Measurements from ENCODE around the gene PKHD1. TPM values are rescaled to one million over a fixed set of nuclear protein-coding genes. Genes with fewer than 3 reads are reported as not detected.

The PKHD1 gene
- total and polyA plus RNA-seq, 2 of the 8 experiments (the other 6 are each of a cell fraction or from before 2014, with no cell fraction given), result 0.06 to 0.09 TPM

GRCh38 chr6:52041134-52041533, 46.3 kb downstream of the PKHD1 start:
- no peak overlapping the region for H2BK15ac ChIP-seq (ENCODE audit: low read length)
- H2AFZ ChIP-seq (ENCODE audit: low read length), result no peak overlapping the region
- no peaks in the 10 kb centered on the region for H3K27me3 ChIP-seq (replicated peaks in 1 of 4; ENCODE audit: control insufficient read depth in 3 of 4, extremely low read depth in 1 of 4, insufficient read depth in 3 of 4, low read length in 3 of 4)
- H3K23ac ChIP-seq (ENCODE audit: insufficient read length), result no peak overlapping the region
- no peak overlapping the region for H2AK5ac ChIP-seq (ENCODE audit: low read depth, low read length)
- H3K79me2 ChIP-seq (ENCODE audit: control insufficient read depth in 1 of 2, insufficient read depth in 2 of 2, low read length in 2 of 2), result no peaks in the 10 kb centered on the region
- ChIA-PET POLR2A (ENCODE audit: partially characterized antibody) (no interaction called here), CTCF (ENCODE audit: partially characterized antibody) (interaction anchor here (0.6 to 2.9 kb wide), 2 partner anchors 9 to 27 kb away, joined by 3 to 10 read pairs; no protein-coding TSS in a partner anchor)
- H3K4ac ChIP-seq (replicated peaks; ENCODE audit: insufficient read length, low read depth, low read length), result no peak overlapping the region
- no peaks in the 10 kb centered on the region for H3K79me1 ChIP-seq (ENCODE audit: low read depth, low read length)
- no peak overlapping the region for H2BK5ac ChIP-seq (ENCODE audit: low read depth, low read length)
- no peaks in the 10 kb centered on the region for H3K9me3 ChIP-seq (ENCODE audit: insufficient read depth in 2 of 2, low read depth in 1 of 2, low read length in 1 of 2)
- H4K20me1 ChIP-seq (replicated peaks in 1 of 2; ENCODE audit: control insufficient read depth in 1 of 2, insufficient read depth in 2 of 2, low read length in 2 of 2), result no peaks in the 10 kb centered on the region
- no peak overlapping the region for H4K5ac ChIP-seq (ENCODE audit: insufficient read length, low read depth, low read length)
- H3K56ac ChIP-seq (replicated peaks; ENCODE audit: insufficient read length, low read depth, low read length), result no peak overlapping the region
- FAIRE-seq (no peak), DNase-seq (ENCODE audit: low read depth in 1 of 2, low spot score in 2 of 2) (no peak)
- H3K4me1 ChIP-seq (replicated peaks in 1 of 4; ENCODE audit: control insufficient read depth in 3 of 4, insufficient read depth in 4 of 4, low read length in 3 of 4), result no peaks in the 10 kb centered on the region
- H4K8ac ChIP-seq (ENCODE audit: extremely low read depth, insufficient read depth, low read length), result no peak overlapping the region
- no peak overlapping the region for H3K14ac ChIP-seq (ENCODE audit: insufficient read length)
- H3K18ac ChIP-seq (ENCODE audit: extremely low read depth, low read length), result no peak overlapping the region
- H4K91ac ChIP-seq (replicated peaks; ENCODE audit: insufficient read length, low read length), result no peak overlapping the region
- H2BK12ac ChIP-seq (ENCODE audit: low read depth, low read length), result no peak overlapping the region
- TF ChIP-seq CTBP2 (IDR thresholded peaks at IDR 0.05; ENCODE audit: borderline replicate concordance, insufficient read depth, insufficient read length, low read length) (no peak), TAF1 (IDR thresholded peaks at IDR 0.05; ENCODE audit: low read depth, low read length) (no peak)
- H3K27ac ChIP-seq (ENCODE audit: low read depth, low read length), result no peak overlapping the region
- H2BK120ac ChIP-seq (replicated peaks; ENCODE audit: low read depth, low read length), result no peak overlapping the region
- no peak overlapping the region for H3K4me2 ChIP-seq (ENCODE audit: insufficient read depth in 1 of 2, low read depth in 2 of 2, low read length in 2 of 2)
- H3K36me3 ChIP-seq (ENCODE audit: control insufficient read depth in 2 of 4, insufficient read depth in 4 of 4, low read length in 3 of 4), result no peaks in the 10 kb centered on the region
- no peak overlapping the region for H3K9ac ChIP-seq (replicated peaks in 1 of 4; ENCODE audit: extremely low read depth in 1 of 4, low read depth in 3 of 4, low read length in 3 of 4)
- no peak overlapping the region for H2BK20ac ChIP-seq (ENCODE audit: low read length)
- H3K4me3 ChIP-seq (ENCODE audit: extremely low read depth in 1 of 4, insufficient read depth in 2 of 4, low read depth in 3 of 4, low read length in 4 of 4), result no peak overlapping the region
- no peaks in the 10 kb centered on the region for H3K23me2 ChIP-seq (ENCODE audit: low read depth, low read length)

Data from H1 (cell line).